ENCODE results near the gene SUV39H1.
A peak's percentile ranks its signal among the peaks of the same experiment; 100 is the strongest.
"Not testable (repeated sequence)": the region's sequence is repeated elsewhere in the genome, so short reads cannot be mapped to it uniquely, and the experiment has no call there.

Gene SUV39H1

DNA sequence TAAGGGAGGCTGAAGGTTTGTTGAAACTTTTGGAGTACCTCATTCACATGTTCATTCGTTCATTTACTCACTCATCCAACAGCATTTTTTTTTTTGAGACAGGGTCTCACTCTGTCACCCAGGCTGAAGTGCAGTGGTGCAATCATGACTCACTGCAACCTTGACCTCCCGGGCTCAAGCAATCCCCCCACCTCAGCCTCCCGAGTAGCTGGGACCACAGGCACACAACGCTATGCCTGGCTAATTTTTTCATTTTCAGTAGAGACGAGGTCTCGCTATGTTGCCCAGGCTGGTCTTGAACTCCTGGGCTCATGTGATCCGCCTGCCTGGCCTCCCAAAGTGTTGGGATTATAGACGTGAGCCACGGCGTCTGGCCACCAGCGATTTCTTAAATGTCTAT lies 28.3 kb upstream of the SUV39H1 start:
- H3K27me3 ChIP-seq (ENCODE audit: low read depth, low read length); H3K36me3 ChIP-seq (ENCODE audit: control insufficient read depth in 1 of 2, insufficient read depth in 2 of 2, low read length in 2 of 2); H3K9me3 ChIP-seq (ENCODE audit: control insufficient read depth in 1 of 2, low read length in 2 of 2); H3K4me3 ChIP-seq (ENCODE audit: low read depth in 1 of 2, low read length in 2 of 2); H3K4me1 ChIP-seq (ENCODE audit: control insufficient read depth in 1 of 2, insufficient read depth in 2 of 2, low read length in 2 of 2); H3K27ac ChIP-seq (ENCODE audit: low read length): not testable (repeated sequence)

- Histone ChIP-seq H3K9me3 (ENCODE audit: control insufficient read depth in 1 of 2, low read length in 2 of 2) (no peaks in the 10 kb centered on the region), H3K4me1 (ENCODE audit: control insufficient read depth in 1 of 2, insufficient read depth in 2 of 2, low read length in 2 of 2) (peaks cover 0 to 8% of the 10 kb centered on the region in 2 donors), H3K27me3 (ENCODE audit: low read depth, low read length) (no peaks in the 10 kb centered on the region), H3K4me3 (ENCODE audit: low read depth in 1 of 2, low read length in 2 of 2) (peak overlapping the region; percentile 68 to 76), H3K27ac (ENCODE audit: low read length) (peak overlapping the region; percentile 69), H3K36me3 (ENCODE audit: control insufficient read depth in 1 of 2, insufficient read depth in 2 of 2, low read length in 2 of 2) (no peaks in the 10 kb centered on the region)
These were observed 20.2 kb upstream of the SUV39H1 start for GRCh38 chrX:48676106-48676892.

DNA sequence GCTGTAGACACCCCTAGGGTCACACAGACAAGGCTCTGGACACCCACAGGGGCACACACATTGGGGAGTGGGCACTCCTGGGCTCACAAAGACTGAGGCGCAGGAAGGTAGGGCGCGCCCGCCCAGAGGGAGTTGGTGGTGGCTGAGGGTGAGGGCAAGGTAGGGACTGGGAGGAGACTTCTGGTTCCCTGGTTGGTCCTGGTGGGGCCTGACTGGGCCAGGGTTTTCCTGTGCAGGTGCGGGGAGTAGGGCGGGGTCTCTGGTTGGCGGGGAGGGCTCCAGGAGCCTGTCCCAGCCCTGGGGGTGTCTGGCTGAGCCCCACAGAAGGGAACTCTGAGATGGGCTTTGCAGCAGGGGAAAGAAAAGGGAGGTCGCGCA lies 19.7 kb upstream of the SUV39H1 start:
- Histone ChIP-seq H3K36me3 (ENCODE audit: control insufficient read depth in 1 of 2, insufficient read depth in 2 of 2, low read length in 2 of 2) (no peaks in the 10 kb centered on the region), H3K4me1 (ENCODE audit: control insufficient read depth in 1 of 2, insufficient read depth in 2 of 2, low read length in 2 of 2) (peaks cover 0 to 8% of the 10 kb centered on the region in 2 donors), H3K27ac (ENCODE audit: low read length) (peak overlapping the region; percentile 69), H3K4me3 (ENCODE audit: low read depth in 1 of 2, low read length in 2 of 2) (peak overlapping the region; percentile 55 to 76), H3K27me3 (ENCODE audit: low read depth, low read length) (no peaks in the 10 kb centered on the region), H3K9me3 (ENCODE audit: control insufficient read depth in 1 of 2, low read length in 2 of 2) (no peaks in the 10 kb centered on the region)

- Histone ChIP-seq H3K27ac (ENCODE audit: low read length) (no peak overlapping the region), H3K4me3 (ENCODE audit: low read depth in 1 of 2, low read length in 2 of 2) (no peak overlapping the region), H3K4me1 (ENCODE audit: control insufficient read depth in 1 of 2, insufficient read depth in 2 of 2, low read length in 2 of 2) (peaks cover 0 to 8% of the 10 kb centered on the region in 2 donors)
These were observed 19.0 kb upstream of the SUV39H1 start for GRCh38 chrX:48677516-48677915.

DNA sequence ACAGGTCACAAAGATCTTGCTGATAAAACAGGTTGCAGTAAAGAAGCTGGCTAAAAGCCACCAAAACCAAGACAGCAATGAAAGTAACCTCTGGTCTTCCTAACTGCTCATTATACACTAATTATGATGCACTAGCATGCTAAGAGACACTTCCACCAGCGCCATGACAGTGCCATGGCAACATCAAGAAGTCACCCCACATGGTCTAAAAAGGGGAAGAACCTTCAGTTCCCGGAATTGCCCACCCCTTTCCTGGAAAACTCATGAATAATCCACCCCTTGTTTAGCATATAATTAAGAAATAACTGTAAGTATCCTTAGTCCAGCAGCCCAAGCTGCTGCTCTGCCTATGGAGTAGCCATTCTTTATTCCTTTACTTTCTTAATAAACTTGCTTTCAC lies 16.1 kb upstream of the SUV39H1 start:
- H3K4me1 ChIP-seq (ENCODE audit: control insufficient read depth in 1 of 2, insufficient read depth in 2 of 2, low read length in 2 of 2); H3K27me3 ChIP-seq (ENCODE audit: low read depth, low read length); H3K9me3 ChIP-seq (ENCODE audit: control insufficient read depth in 1 of 2, low read length in 2 of 2); H3K4me3 ChIP-seq (ENCODE audit: low read depth in 1 of 2, low read length in 2 of 2); H3K27ac ChIP-seq (ENCODE audit: low read length); H3K36me3 ChIP-seq (ENCODE audit: control insufficient read depth in 1 of 2, insufficient read depth in 2 of 2, low read length in 2 of 2): not testable (repeated sequence)

More at GRCh38 chrX:48677516-48677915, 19.0 kb upstream of the SUV39H1 start:
- H3K36me3 ChIP-seq (ENCODE audit: control insufficient read depth in 1 of 2, insufficient read depth in 2 of 2, low read length in 2 of 2): no peaks in the 10 kb centered on the region
- no peaks in the 10 kb centered on the region for H3K27me3 ChIP-seq (ENCODE audit: low read depth, low read length)
- H3K9me3 ChIP-seq (ENCODE audit: control insufficient read depth in 1 of 2, low read length in 2 of 2): no peaks in the 10 kb centered on the region

GRCh38 chrX:48680925-48681324 lies 15.6 kb upstream of the SUV39H1 start:
- H3K27me3 ChIP-seq (ENCODE audit: low read depth, low read length); H3K4me3 ChIP-seq (ENCODE audit: low read depth in 1 of 2, low read length in 2 of 2); H3K36me3 ChIP-seq (ENCODE audit: control insufficient read depth in 1 of 2, insufficient read depth in 2 of 2, low read length in 2 of 2); H3K27ac ChIP-seq (ENCODE audit: low read length); H3K9me3 ChIP-seq (ENCODE audit: control insufficient read depth in 1 of 2, low read length in 2 of 2); H3K4me1 ChIP-seq (ENCODE audit: control insufficient read depth in 1 of 2, insufficient read depth in 2 of 2, low read length in 2 of 2): not testable (repeated sequence)

GRCh38 chrX:48681539-48682183 lies 14.9 kb upstream of the SUV39H1 start:
- Histone ChIP-seq H3K27ac (ENCODE audit: low read length) (no peak overlapping the region), H3K36me3 (ENCODE audit: control insufficient read depth in 1 of 2, insufficient read depth in 2 of 2, low read length in 2 of 2) (no peaks in the 10 kb centered on the region), H3K27me3 (ENCODE audit: low read depth, low read length) (no peaks in the 10 kb centered on the region)

GRCh38 chrX:48682795-48683194 lies 13.7 kb upstream of the SUV39H1 start:
- H3K27me3 ChIP-seq (ENCODE audit: low read depth, low read length); H3K4me1 ChIP-seq (ENCODE audit: control insufficient read depth in 1 of 2, insufficient read depth in 2 of 2, low read length in 2 of 2); H3K27ac ChIP-seq (ENCODE audit: low read length); H3K9me3 ChIP-seq (ENCODE audit: control insufficient read depth in 1 of 2, low read length in 2 of 2); H3K4me3 ChIP-seq (ENCODE audit: low read depth in 1 of 2, low read length in 2 of 2); H3K36me3 ChIP-seq (ENCODE audit: control insufficient read depth in 1 of 2, insufficient read depth in 2 of 2, low read length in 2 of 2): not testable (repeated sequence)

More at GRCh38 chrX:48681539-48682183, 14.9 kb upstream of the SUV39H1 start:
- H3K4me3 ChIP-seq (ENCODE audit: low read depth in 1 of 2, low read length in 2 of 2): no peak overlapping the region
- peaks cover 0 to 8% of the 10 kb centered on the region in 2 donors for H3K4me1 ChIP-seq (ENCODE audit: control insufficient read depth in 1 of 2, insufficient read depth in 2 of 2, low read length in 2 of 2)
- no peaks in the 10 kb centered on the region for H3K9me3 ChIP-seq (ENCODE audit: control insufficient read depth in 1 of 2, low read length in 2 of 2)

DNA sequence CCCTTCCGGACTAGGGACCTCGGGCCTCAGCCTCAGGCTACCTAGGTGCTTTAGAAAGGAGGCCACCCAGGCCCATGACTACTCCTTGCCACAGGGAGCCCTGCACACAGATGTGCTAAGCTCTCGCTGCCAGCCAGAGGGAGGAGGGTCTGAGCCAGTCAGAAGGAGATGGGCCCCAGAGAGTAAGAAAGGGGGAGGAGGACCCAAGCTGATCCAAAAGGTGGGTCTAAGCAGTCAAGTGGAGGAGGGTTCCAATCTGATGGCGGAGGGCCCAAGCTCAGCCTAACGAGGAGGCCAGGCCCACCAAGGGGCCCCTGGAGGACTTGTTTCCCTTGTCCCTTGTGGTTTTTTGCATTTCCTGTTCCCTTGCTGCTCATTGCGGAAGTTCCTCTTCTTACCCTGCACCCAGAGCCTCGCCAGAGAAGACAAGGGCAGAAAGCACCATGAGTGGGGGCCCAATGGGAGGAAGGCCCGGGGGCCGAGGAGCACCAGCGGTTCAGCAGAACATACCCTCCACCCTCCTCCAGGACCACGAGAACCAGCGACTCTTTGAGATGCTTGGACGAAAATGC lies 13.0 kb upstream of the SUV39H1 start, which contains the start of gene WAS:
TSS of gene WAS (plus strand) at position 389 of the 572 bp plus-strand sequence. CDS start at position 444, 55 bp downstream.
- Histone ChIP-seq H3K27me3 (ENCODE audit: low read depth, low read length) (no peaks in the 10 kb centered on the region), H3K4me3 (ENCODE audit: low read depth in 1 of 2, low read length in 2 of 2) (peak within 1 kb of the TSS; percentile 8 to 37), H3K36me3 (ENCODE audit: control insufficient read depth in 1 of 2, insufficient read depth in 2 of 2, low read length in 2 of 2) (no peaks in the 10 kb centered on the region), H3K9me3 (ENCODE audit: control insufficient read depth in 1 of 2, low read length in 2 of 2) (no peaks in the 10 kb centered on the region), H3K4me1 (ENCODE audit: control insufficient read depth in 1 of 2, insufficient read depth in 2 of 2, low read length in 2 of 2) (no peaks in the 10 kb centered on the region), H3K27ac (ENCODE audit: low read length) (peak within 1 kb of the TSS; percentile 63)

DNA sequence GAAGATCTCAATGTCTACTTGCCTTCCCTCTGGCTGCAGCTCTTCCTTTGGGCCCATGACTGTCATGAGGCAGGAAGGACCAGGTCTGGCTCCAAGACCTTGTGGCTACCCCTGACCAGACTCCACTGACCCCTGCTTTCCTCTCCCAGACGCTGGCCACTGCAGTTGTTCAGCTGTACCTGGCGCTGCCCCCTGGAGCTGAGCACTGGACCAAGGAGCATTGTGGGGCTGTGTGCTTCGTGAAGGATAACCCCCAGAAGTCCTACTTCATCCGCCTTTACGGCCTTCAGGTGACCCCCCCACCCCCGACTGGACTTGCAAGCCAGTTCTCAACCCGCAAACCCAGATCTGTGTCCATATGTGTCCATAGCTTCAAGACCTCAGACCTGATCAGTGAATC lies 12.4 kb upstream of the SUV39H1 start:
- Histone ChIP-seq H3K27me3 (ENCODE audit: low read depth, low read length) (no peaks in the 10 kb centered on the region), H3K4me3 (ENCODE audit: low read depth in 1 of 2, low read length in 2 of 2) (peak overlapping the region; percentile 8 to 37)

DNA sequence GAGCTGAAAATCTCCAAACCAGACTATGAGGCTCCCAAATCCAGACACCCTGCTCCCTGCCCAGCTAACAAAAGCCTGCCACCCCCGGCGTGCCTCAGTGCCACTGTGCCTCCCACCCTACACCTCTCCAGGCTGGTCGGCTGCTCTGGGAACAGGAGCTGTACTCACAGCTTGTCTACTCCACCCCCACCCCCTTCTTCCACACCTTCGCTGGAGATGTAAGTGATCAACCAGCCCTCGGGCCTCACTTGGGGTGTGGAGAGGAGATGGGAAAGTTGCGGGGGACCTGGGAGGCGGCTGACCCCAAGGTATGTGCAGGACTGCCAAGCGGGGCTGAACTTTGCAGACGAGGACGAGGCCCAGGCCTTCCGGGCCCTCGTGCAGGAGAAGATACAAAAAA lies 11.1 kb upstream of the SUV39H1 start:
- no peaks in the 10 kb centered on the region for H3K4me1 ChIP-seq (ENCODE audit: control insufficient read depth in 1 of 2, insufficient read depth in 2 of 2, low read length in 2 of 2)
- no peaks in the 10 kb centered on the region for H3K27me3 ChIP-seq (ENCODE audit: low read depth, low read length)
- H3K27ac ChIP-seq (ENCODE audit: low read length): no peak overlapping the region
- no peak overlapping the region for H3K4me3 ChIP-seq (ENCODE audit: low read depth in 1 of 2, low read length in 2 of 2)
- no peaks in the 10 kb centered on the region for H3K36me3 ChIP-seq (ENCODE audit: control insufficient read depth in 1 of 2, insufficient read depth in 2 of 2, low read length in 2 of 2)
- no peaks in the 10 kb centered on the region for H3K9me3 ChIP-seq (ENCODE audit: control insufficient read depth in 1 of 2, low read length in 2 of 2)

More for the DNA sequence above, 12.4 kb upstream of the SUV39H1 start:
- Histone ChIP-seq H3K36me3 (ENCODE audit: control insufficient read depth in 1 of 2, insufficient read depth in 2 of 2, low read length in 2 of 2) (no peaks in the 10 kb centered on the region), H3K4me1 (ENCODE audit: control insufficient read depth in 1 of 2, insufficient read depth in 2 of 2, low read length in 2 of 2) (no peaks in the 10 kb centered on the region), H3K9me3 (ENCODE audit: control insufficient read depth in 1 of 2, low read length in 2 of 2) (no peaks in the 10 kb centered on the region), H3K27ac (ENCODE audit: low read length) (peak overlapping the region; percentile 63)
